ENCODE measurements around the gene MXRA8.
A peak's percentile ranks its signal among the peaks of the same experiment; 100 is the strongest.

The MXRA8 gene

GRCh38 chr1:1361233-1361981, 3.1 kb upstream of the MXRA8 start:
- Histone ChIP-seq H3K4me3 (ENCODE audit: insufficient read depth in 1 of 2, low read depth in 1 of 2, low read length in 2 of 2) (peak overlapping the region in 1 of 2 experiments; percentile 62), H2AFZ (ENCODE audit: low read depth, low read length) (no peak overlapping the region), H3K14ac (ENCODE audit: low read length in 2 of 2) (peak overlapping the region in 1 of 2 experiments; percentile 64), H3K9ac (ENCODE audit: low read length) (peak overlapping the region; percentile 91), H3K27me3 (ENCODE audit: control insufficient read depth in 1 of 2, insufficient read depth in 1 of 2, low read length in 2 of 2) (no peaks in the 10 kb centered on the region), H4K91ac (ENCODE audit: low read length) (peak overlapping the region; percentile 99), H3K23ac (ENCODE audit: low read length in 2 of 2) (no peak overlapping the region), H3K9me3 (ENCODE audit: control insufficient read depth, low read length) (no peaks in the 10 kb centered on the region), H3K18ac (ENCODE audit: low read depth in 1 of 2, low read length in 2 of 2) (peak overlapping the region; percentile 63 to 74), H3K4ac (ENCODE audit: low read depth in 1 of 2, low read length in 2 of 2) (peak overlapping the region; percentile 5 to 61), H2BK5ac (ENCODE audit: low read depth, low read length, poor library complexity, severe bottlenecking) (peak overlapping the region; percentile 8), H2BK15ac (ENCODE audit: low read depth, poor library complexity, severe bottlenecking) (peak overlapping the region; percentile 93), H2BK12ac (ENCODE audit: low read length in 2 of 2) (peak overlapping the region; percentile 68 to 93), H3K4me1 (ENCODE audit: control insufficient read depth, insufficient read depth, low read depth, low read length) (peaks cover 43% of the 10 kb centered on the region), H2BK120ac (ENCODE audit: low read depth, low read length) (peak overlapping the region; percentile 83), H3K4me2 (ENCODE audit: low read length, poor library complexity, severe bottlenecking) (no peak overlapping the region), H3K79me1 (replicated peaks; ENCODE audit: low read length, poor library complexity, severe bottlenecking) (no peaks in the 10 kb centered on the region), H4K8ac (ENCODE audit: low read length) (peak overlapping the region; percentile 69), H3K36me3 (ENCODE audit: control insufficient read depth in 1 of 2, insufficient read depth in 2 of 2, low read depth in 1 of 2, low read length in 2 of 2) (peaks cover 0 to 3% of the 10 kb centered on the region in 2 experiments), H2AK5ac (ENCODE audit: low read length, severe bottlenecking) (peak overlapping the region; percentile 89), H3K27ac (ENCODE audit: low read length, poor library complexity, severe bottlenecking) (peak overlapping the region; percentile 64)
- 84% methylated on average over 34 of the region's 35 CpGs for WGBS
- no peak for DNase-seq

DNA sequence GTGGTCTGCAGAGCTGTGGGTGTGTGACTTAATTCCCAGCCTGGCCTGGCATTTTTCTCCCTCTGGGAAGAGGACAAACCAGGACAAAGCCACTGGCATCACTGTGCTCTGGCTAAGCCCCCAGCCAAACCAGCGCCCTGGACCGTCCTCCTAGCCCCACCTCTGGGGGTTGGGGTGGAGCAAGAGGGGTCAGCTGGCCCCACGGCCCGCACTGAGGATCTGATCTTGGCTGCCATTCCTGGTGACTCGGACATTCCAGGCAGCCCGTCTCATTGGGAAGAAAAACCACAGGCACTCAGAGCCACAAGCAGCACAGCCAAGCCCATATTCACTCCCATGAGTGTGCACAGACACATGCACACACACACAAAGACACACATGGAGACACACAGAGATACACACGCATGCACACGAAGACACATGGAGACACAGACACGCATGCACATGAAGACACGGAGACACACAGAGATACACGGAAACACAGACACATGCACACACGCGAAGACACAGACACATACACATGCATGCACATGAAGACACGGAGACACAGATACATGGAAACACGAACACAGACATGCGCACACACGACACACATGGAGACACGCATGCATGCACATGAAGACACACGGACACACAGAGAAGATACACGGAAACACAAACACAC, 2.3 kb upstream of the MXRA8 start:
- H3K9ac ChIP-seq (ENCODE audit: low read length): peak overlapping the region; percentile 97
- peak overlapping the region; percentile 92 for H2BK5ac ChIP-seq (ENCODE audit: low read depth, low read length, poor library complexity, severe bottlenecking)
- H3K27ac ChIP-seq (ENCODE audit: low read length, poor library complexity, severe bottlenecking): peak overlapping the region; percentile 98
- peak overlapping the region; percentile 39 for H3K4me2 ChIP-seq (ENCODE audit: low read length, poor library complexity, severe bottlenecking)
- H2BK15ac ChIP-seq (ENCODE audit: low read depth, poor library complexity, severe bottlenecking): peak overlapping the region; percentile 100
- peak overlapping the region; percentile 69 for H4K8ac ChIP-seq (ENCODE audit: low read length)
- H3K4ac ChIP-seq (ENCODE audit: low read depth in 1 of 2, low read length in 2 of 2): peak overlapping the region; percentile 5 to 61
- peak overlapping the region; percentile 100 for H2BK120ac ChIP-seq (ENCODE audit: low read depth, low read length)
- no peaks in the 10 kb centered on the region for H3K27me3 ChIP-seq (ENCODE audit: control insufficient read depth in 1 of 2, insufficient read depth in 1 of 2, low read length in 2 of 2)
- peak overlapping the region in 1 of 2 experiments; percentile 62 for H3K4me3 ChIP-seq (ENCODE audit: insufficient read depth in 1 of 2, low read depth in 1 of 2, low read length in 2 of 2)
- H3K79me1 ChIP-seq (replicated peaks; ENCODE audit: low read length, poor library complexity, severe bottlenecking): no peaks in the 10 kb centered on the region
- H4K91ac ChIP-seq (ENCODE audit: low read length): peak overlapping the region; percentile 99
- peaks cover 50% of the 10 kb centered on the region for H3K4me1 ChIP-seq (ENCODE audit: control insufficient read depth, insufficient read depth, low read depth, low read length)
- H2AK5ac ChIP-seq (ENCODE audit: low read length, severe bottlenecking): peak overlapping the region; percentile 89
- DNase-seq: peak; percentile 94
- no peaks in the 10 kb centered on the region for H3K9me3 ChIP-seq (ENCODE audit: control insufficient read depth, low read length)
- H3K36me3 ChIP-seq (ENCODE audit: control insufficient read depth in 1 of 2, insufficient read depth in 2 of 2, low read depth in 1 of 2, low read length in 2 of 2): peaks cover 0 to 4% of the 10 kb centered on the region in 2 experiments
- H3K18ac ChIP-seq (ENCODE audit: low read depth in 1 of 2, low read length in 2 of 2): peak overlapping the region; percentile 95 to 99
- peak overlapping the region; percentile 92 to 100 for H2BK12ac ChIP-seq (ENCODE audit: low read length in 2 of 2)
- peak overlapping the region in 1 of 2 experiments; percentile 64 for H3K14ac ChIP-seq (ENCODE audit: low read length in 2 of 2)
- WGBS: 54% methylated on average over 20 of the region's 20 CpGs
- no peak overlapping the region for H3K23ac ChIP-seq (ENCODE audit: low read length in 2 of 2)
- no peak overlapping the region for H2AFZ ChIP-seq (ENCODE audit: low read depth, low read length)

DNA sequence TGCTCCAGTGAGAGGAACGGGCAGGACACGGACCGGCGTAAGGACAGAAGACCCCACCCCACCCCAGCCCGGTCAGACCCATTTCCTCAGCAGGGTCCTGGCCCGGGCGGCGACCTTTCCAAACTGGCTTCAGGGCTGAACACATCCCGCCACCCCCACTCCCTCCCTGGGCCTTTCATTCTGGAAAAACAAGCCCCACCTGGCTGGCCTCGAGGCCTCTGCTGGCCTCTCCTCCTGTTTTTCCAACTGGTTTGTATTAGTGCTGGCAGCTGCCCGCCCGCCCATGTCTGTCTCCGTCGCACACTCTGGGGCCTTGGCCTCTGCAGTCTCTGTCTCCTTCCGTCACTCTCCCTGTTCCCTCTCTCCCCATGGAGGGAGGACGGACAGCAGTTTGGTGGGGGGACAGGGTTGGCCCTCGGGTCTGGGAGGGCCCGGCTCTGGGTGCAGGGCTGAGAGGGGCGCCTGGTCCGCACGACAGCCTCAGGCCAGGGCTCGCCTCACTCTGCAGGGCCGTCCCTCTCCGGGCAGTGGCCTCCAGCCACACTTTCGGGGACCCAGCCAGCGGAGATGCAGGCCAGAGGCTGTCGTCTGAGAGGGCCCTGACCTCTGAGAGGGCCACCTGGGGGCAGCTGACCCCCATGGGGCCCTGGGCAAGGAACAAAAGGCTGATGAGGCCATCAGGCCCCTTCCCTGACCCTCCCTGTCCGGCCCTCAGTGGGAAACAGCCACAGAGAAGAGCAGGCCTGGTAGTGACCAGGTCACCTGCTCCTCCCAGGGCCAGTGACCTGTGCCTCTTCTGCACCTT, 1.5 kb upstream of the MXRA8 start:
- H3K4me3 ChIP-seq (ENCODE audit: insufficient read depth in 1 of 2, low read depth in 1 of 2, low read length in 2 of 2): peak overlapping the region in 1 of 2 experiments; percentile 93
- H3K27ac ChIP-seq (ENCODE audit: low read length, poor library complexity, severe bottlenecking): peak overlapping the region; percentile 98
- peaks cover 0 to 12% of the 10 kb centered on the region in 2 experiments for H3K36me3 ChIP-seq (ENCODE audit: control insufficient read depth in 1 of 2, insufficient read depth in 2 of 2, low read depth in 1 of 2, low read length in 2 of 2)
- H2BK5ac ChIP-seq (ENCODE audit: low read depth, low read length, poor library complexity, severe bottlenecking): peak overlapping the region; percentile 92
- H3K79me1 ChIP-seq (replicated peaks; ENCODE audit: low read length, poor library complexity, severe bottlenecking): no peaks in the 10 kb centered on the region
- peak overlapping the region; percentile 100 for H4K91ac ChIP-seq (ENCODE audit: low read length)
- peak overlapping the region; percentile 41 for H3K4me2 ChIP-seq (ENCODE audit: low read length, poor library complexity, severe bottlenecking)
- peak overlapping the region; percentile 100 for H2BK120ac ChIP-seq (ENCODE audit: low read depth, low read length)
- peak overlapping the region; percentile 93 to 100 for H3K4ac ChIP-seq (ENCODE audit: low read depth in 1 of 2, low read length in 2 of 2)
- H2BK12ac ChIP-seq (ENCODE audit: low read length in 2 of 2): peak overlapping the region; percentile 92 to 100
- DNase-seq: peak; percentile 67
- no peaks in the 10 kb centered on the region for H3K9me3 ChIP-seq (ENCODE audit: control insufficient read depth, low read length)
- H3K14ac ChIP-seq (ENCODE audit: low read length in 2 of 2): peak overlapping the region; percentile 47 to 76
- H2BK15ac ChIP-seq (ENCODE audit: low read depth, poor library complexity, severe bottlenecking): peak overlapping the region; percentile 100
- H3K9ac ChIP-seq (ENCODE audit: low read length): peak overlapping the region; percentile 97
- H3K23ac ChIP-seq (ENCODE audit: low read length in 2 of 2): peak overlapping the region in 1 of 2 experiments; percentile 67
- peaks cover 57% of the 10 kb centered on the region for H3K4me1 ChIP-seq (ENCODE audit: control insufficient read depth, insufficient read depth, low read depth, low read length)
- peak overlapping the region; percentile 99 for H4K8ac ChIP-seq (ENCODE audit: low read length)
- WGBS: 52% methylated on average over 25 of the region's 28 CpGs
- no peak overlapping the region for H2AFZ ChIP-seq (ENCODE audit: low read depth, low read length)
- H3K27me3 ChIP-seq (ENCODE audit: control insufficient read depth in 1 of 2, insufficient read depth in 1 of 2, low read length in 2 of 2): no peaks in the 10 kb centered on the region
- peak overlapping the region; percentile 99 for H2AK5ac ChIP-seq (ENCODE audit: low read length, severe bottlenecking)
- H3K18ac ChIP-seq (ENCODE audit: low read depth in 1 of 2, low read length in 2 of 2): peak overlapping the region; percentile 95 to 99
